DND-41 (cell line): ENCODE data around the gene AHCYL1.

Experiments
- ATAC-seq: fragments of 200-7000 bp; cut with Tn5 transposase; 3 replicates; pipeline ENCODE4 v1.9.1; 2021; ENCODE audit warnings: low read depth; ENCODE audit not compliant: insufficient read depth
- DNase-seq: peaks from one replicate; pipeline ENCODE4 v3.0.0-alpha.2; 2020
- H2AFZ ChIP-seq: 2 replicates; pipeline ENCODE4 v1.6.0; 2012; ENCODE audit warnings: low read depth, low read length
- H3K27ac ChIP-seq: 2 replicates; pipeline ENCODE4 v1.5.1; 2012; ENCODE audit warnings: low read length, inconsistent platforms
- H3K27me3 ChIP-seq: fragments of 200-600 bp; sonication (generic); 2 replicates; pipeline ENCODE4 v1.6.0; 2012; ENCODE audit warnings: low read length, mild to moderate bottlenecking, inconsistent platforms; ENCODE audit not compliant: insufficient read depth, poor library complexity
- H3K36me3 ChIP-seq: 2 replicates; pipeline ENCODE4 v1.5.1; 2012; ENCODE audit warnings: low read length, inconsistent platforms; ENCODE audit not compliant: insufficient read depth
- H3K4me1 ChIP-seq: 2 replicates; pipeline ENCODE4 v1.5.1; 2012; ENCODE audit warnings: mild to moderate bottlenecking, low read length; ENCODE audit not compliant: insufficient read depth
- H3K4me2 ChIP-seq: 2 replicates; pipeline ENCODE4 v1.6.0; 2012; ENCODE audit warnings: mild to moderate bottlenecking, moderate library complexity, low read length, inconsistent platforms; ENCODE audit not compliant: insufficient read depth
- H3K4me3 ChIP-seq, 2 experiments: fragments of 200-600 bp in 1 of 2; shearing (Covaris generic) in 1 of 2; 2 replicates each; pipeline ENCODE4 v1.5.1; 2012 to 2016; ENCODE audit warnings: inconsistent platforms in 2 of 2, low read length in 2 of 2, mild to moderate bottlenecking in 2 of 2, low read depth in 1 of 2, moderate library complexity in 1 of 2
- H3K79me2 ChIP-seq: 2 replicates; pipeline ENCODE4 v1.6.0; 2012; ENCODE audit warnings: low read length, inconsistent platforms; ENCODE audit not compliant: insufficient read depth
- H3K9ac ChIP-seq: 2 replicates; pipeline ENCODE4 v1.6.0; 2012; ENCODE audit warnings: low read depth, mild to moderate bottlenecking, inconsistent platforms, low read length, moderate library complexity
- H3K9me3 ChIP-seq: 2 replicates; pipeline ENCODE4 v1.5.1; 2012; ENCODE audit warnings: low read length, moderate library complexity, mild to moderate bottlenecking, inconsistent platforms; ENCODE audit not compliant: insufficient read depth, severe bottlenecking
- H4K20me1 ChIP-seq: 2 replicates; pipeline ENCODE4 v1.6.0; 2012; ENCODE audit warnings: low read length; ENCODE audit not compliant: insufficient read depth
- CTCF ChIP-seq: IDR thresholded peaks from 2 replicates; pipeline ENCODE4 v1.5.1; 2012; ENCODE audit warnings: borderline replicate concordance, low read length, moderate library complexity, mild to moderate bottlenecking; ENCODE audit not compliant: poor library complexity, severe bottlenecking; ENCODE audit errors: extremely low read depth
- EZH2 ChIP-seq: IDR thresholded peaks from 3 replicates; pipeline ENCODE4 v1.6.1; 2012; ENCODE audit warnings: borderline replicate concordance, low read depth, mild to moderate bottlenecking, moderate library complexity, low read length, inconsistent platforms; ENCODE audit not compliant: severe bottlenecking

AHCYL1 gene

GRCh38 chr1:110053552-110054428, 69.2 kb downstream of the AHCYL1 start:
- H3K4me1 ChIP-seq: no peaks in the 10 kb centered on the region
- no peak overlapping the region for H2AFZ ChIP-seq
- no peak overlapping the region for H3K4me2 ChIP-seq
- peaks cover 94% of the 10 kb centered on the region for H3K36me3 ChIP-seq
- peaks cover 18% of the 10 kb centered on the region for H4K20me1 ChIP-seq
- H3K9ac ChIP-seq: no peak overlapping the region
- no peaks in the 10 kb centered on the region for H3K79me2 ChIP-seq
- no peak overlapping the region for H3K4me3 ChIP-seq
- ATAC-seq (peak; percentile 85), DNase-seq (peak; percentile 60)
- H3K9me3 ChIP-seq: no peaks in the 10 kb centered on the region
- TF ChIP-seq EZH2 (no peak), CTCF (peak; percentile 97)
- no peaks in the 10 kb centered on the region for H3K27me3 ChIP-seq
- no peak overlapping the region for H3K27ac ChIP-seq

- Histone ChIP-seq H3K4me2 (no peak overlapping the region), H3K36me3 (peaks cover 82% of the 10 kb centered on the region), H2AFZ (no peak overlapping the region), H3K9me3 (no peaks in the 10 kb centered on the region), H3K27me3 (no peaks in the 10 kb centered on the region), H3K4me3 (no peak overlapping the region), H4K20me1 (peaks cover 11% of the 10 kb centered on the region), H3K27ac (no peak overlapping the region), H3K9ac (no peak overlapping the region), H3K79me2 (no peaks in the 10 kb centered on the region), H3K4me1 (no peaks in the 10 kb centered on the region)
- ATAC-seq: no peak
- TF ChIP-seq EZH2: no peak
- TF ChIP-seq CTCF: no peak
- no peak for DNase-seq
Measured at GRCh38 chr1:110055493-110056284, 71.1 kb downstream of the AHCYL1 start.

GRCh38 chr1:110056285-110056683, 71.7 kb downstream of the AHCYL1 start:
- Histone ChIP-seq H3K4me3 (no peak overlapping the region), H3K36me3 (peaks cover 77% of the 10 kb centered on the region), H4K20me1 (peaks cover 11% of the 10 kb centered on the region), H3K9me3 (no peaks in the 10 kb centered on the region), H3K27me3 (no peaks in the 10 kb centered on the region), H3K79me2 (no peaks in the 10 kb centered on the region), H3K27ac (no peak overlapping the region), H3K4me2 (no peak overlapping the region), H3K9ac (no peak overlapping the region), H3K4me1 (no peaks in the 10 kb centered on the region), H2AFZ (no peak overlapping the region)
- TF ChIP-seq EZH2: no peak
- TF ChIP-seq CTCF: no peak
- ATAC-seq: no peak
- DNase-seq: no peak
